AG04450 (cell line): ENCODE measurements around the gene MELK. TPM values are rescaled to one million over a fixed set of nuclear protein-coding genes. Genes with fewer than 3 reads are reported as not detected.

ENCODE experiments used
- CTCF ChIA-PET: fragments of 300-600, 350-600 bp; formaldehyde crosslinking; extraction: SDS; loops from one replicate; lab custom pipeline; 2022; ENCODE audit warnings: antibody characterized with exemption, inconsistent platforms; lab: Charles Lee
- POLR2A ChIA-PET: fragments of 350-600 bp; formaldehyde crosslinking; extraction: SDS; loops from one replicate; lab custom pipeline; 2021; ENCODE audit warnings: antibody characterized with exemption, inconsistent platforms; lab: Yijun Ruan, JAX
- DNase-seq: peaks from one replicate; pipeline ENCODE4 v3.0.0-alpha.2; 2011; ENCODE audit warnings: low read depth, low spot score
- H3K27ac ChIP-seq: one replicate; pipeline ENCODE4 v1.5.1; 2012; ENCODE audit warnings: low read depth, low read length, control low read depth
- H3K27me3 ChIP-seq: one replicate; pipeline ENCODE4 v1.6.0; 2012; ENCODE audit warnings: low read length; ENCODE audit not compliant: control insufficient read depth, insufficient read depth
- H3K4me3 ChIP-seq: 2 replicates; pipeline ENCODE4 v1.5.1; 2011; ENCODE audit warnings: mild to moderate bottlenecking, low read depth, low read length, control low read depth
- H3K9me3 ChIP-seq: 2 replicates; pipeline ENCODE4 v1.5.1; 2012; ENCODE audit warnings: low read length; ENCODE audit not compliant: control insufficient read depth, insufficient read depth
- CTCF ChIP-seq: IDR thresholded peaks from 2 replicates; pipeline ENCODE4 v1.5.1; 2011; ENCODE audit warnings: low read depth, low read length, control low read depth, inconsistent platforms
- polyA plus RNA-seq: library from polyadenylated mRNA; depleted of rRNA; stranded (reverse); fragments of >200 nt; gene quantifications from 2 replicates; pipeline ENCODE4 v1.2.3, GENCODE V29; 2011

Gene MELK
- polyA plus RNA-seq, 1 experiment, result 19.2 TPM

GRCh38 chr9:36659500-36659899 is 86.8 kb downstream of the MELK start:
- ChIA-PET POLR2A (no interaction called here), CTCF (no interaction called here)
- H3K27me3 ChIP-seq, result no peaks in the 10 kb centered on the region
- no peak overlapping the region for H3K4me3 ChIP-seq
- TF ChIP-seq CTCF, result no peak
- no peak overlapping the region for H3K27ac ChIP-seq
- no peak for DNase-seq
- H3K9me3 ChIP-seq, result no peaks in the 10 kb centered on the region

GRCh38 chr9:36664806-36665205 is 92.1 kb downstream of the MELK start:
- CTCF ChIA-PET, result interaction anchor here (1.1 kb wide), 1 partner anchor 32 kb away, joined by 5 read pairs; no protein-coding TSS in a partner anchor

GRCh38 chr9:36665387-36665786 is 92.7 kb downstream of the MELK start:
- no peak for TF ChIP-seq CTCF
- CTCF ChIA-PET, result interaction anchor here (0.7 to 1.5 kb wide), 2 partner anchors 32 to 63 kb away, joined by 3 to 6 read pairs; no protein-coding TSS in a partner anchor
- no peak overlapping the region for H3K27ac ChIP-seq
- POLR2A ChIA-PET, result no interaction called here
- no peak for DNase-seq
- H3K4me3 ChIP-seq, result no peak overlapping the region
- H3K9me3 ChIP-seq, result no peaks in the 10 kb centered on the region
- no peaks in the 10 kb centered on the region for H3K27me3 ChIP-seq

More at GRCh38 chr9:36664806-36665205, 92.1 kb downstream of the MELK start:
- no peaks in the 10 kb centered on the region for H3K27me3 ChIP-seq
- H3K9me3 ChIP-seq, result no peaks in the 10 kb centered on the region
- no peak for TF ChIP-seq CTCF
- no peak overlapping the region for H3K27ac ChIP-seq
- H3K4me3 ChIP-seq, result no peak overlapping the region
- DNase-seq, result no peak
- POLR2A ChIA-PET, result no interaction called here

- no peak for DNase-seq
Measured at GRCh38 chr9:36665921-36666431, 93.3 kb downstream of the MELK start.

GRCh38 chr9:36671561-36671960 is 98.9 kb downstream of the MELK start:
- ChIA-PET POLR2A (no interaction called here), CTCF (no interaction called here)
- H3K4me3 ChIP-seq, result no peak overlapping the region
- H3K27ac ChIP-seq, result no peak overlapping the region
- no peaks in the 10 kb centered on the region for H3K9me3 ChIP-seq
- DNase-seq, result no peak
- TF ChIP-seq CTCF, result no peak
- H3K27me3 ChIP-seq, result no peaks in the 10 kb centered on the region

More at GRCh38 chr9:36665921-36666431, 93.3 kb downstream of the MELK start:
- no peak overlapping the region for H3K4me3 ChIP-seq
- no peaks in the 10 kb centered on the region for H3K27me3 ChIP-seq
- no peak for TF ChIP-seq CTCF
- no peaks in the 10 kb centered on the region for H3K9me3 ChIP-seq
- ChIA-PET CTCF (interaction anchor here (0.7 to 1.5 kb wide), 2 partner anchors 33 to 63 kb away, joined by 3 to 6 read pairs; no protein-coding TSS in a partner anchor), POLR2A (no interaction called here)
- H3K27ac ChIP-seq, result no peak overlapping the region
